Lower leg skin (tissue), 4 donors: ENCODE measurements around the gene SNRPA. TPM values are rescaled to one million over a fixed set of nuclear protein-coding genes. Genes with fewer than 3 reads are reported as not detected.
A peak's percentile ranks its signal among the peaks of the same experiment; 100 is the strongest.

Experiments
- DNase-seq, 2 donors: peaks; one replicate each; pipeline ENCODE4 v3.0.0-alpha.2; 2019; ENCODE audit warnings: low spot score in 2 of 2
- H3K4me3 ChIP-seq: fragments of 200-600 bp; sonication (generic); 2 replicates; pipeline ENCODE4 v1.5.1; 2017; ENCODE audit warnings: mild to moderate bottlenecking, low read depth; ENCODE audit not compliant: poor library complexity, severe bottlenecking
- POLR2A ChIP-seq, 2 donors: fragments of 450-650 bp; IDR thresholded peaks; one replicate each; pipeline ENCODE4 v1.6.1; 2016 to 2017; ENCODE audit warnings: antibody characterized with exemption in 2 of 2, mild to moderate bottlenecking in 1 of 2, moderate library complexity in 1 of 2
- WGBS, 2 donors: methylation state at CpG; one replicate each; pipeline ENCODE4 v1.1.5; 2018; 5-methylcytosine and 5-hydroxymethylcytosine counted together
- intact Hi-C: fragments of 100-400 bp; cut with DNase I; formaldehyde crosslinking; loops from one replicate; pipeline ENCODE4 v1.15.0; 2023; ENCODE audit warnings: low total_unique reads
- total RNA-seq, 4 donors: library from RNA; depleted of rRNA; stranded (reverse); fragments of >200 nt; gene quantifications; one replicate each; pipeline ENCODE4 v1.1.0, GENCODE V29; 2016
- TF ChIP-seq, protein P1 (sequence below), 3 donors: fragments of 450-650 bp; IDR thresholded peaks; one replicate each; pipeline ENCODE4 v1.5.1; 2016; ENCODE audit warnings: antibody characterized with exemption in 3 of 3, mild to moderate bottlenecking in 3 of 3, moderate library complexity in 2 of 3

SNRPA gene
- total RNA-seq, 4 donors from 2014 or later = 18.0 to 52.4 (median 44.9) TPM

DNA sequence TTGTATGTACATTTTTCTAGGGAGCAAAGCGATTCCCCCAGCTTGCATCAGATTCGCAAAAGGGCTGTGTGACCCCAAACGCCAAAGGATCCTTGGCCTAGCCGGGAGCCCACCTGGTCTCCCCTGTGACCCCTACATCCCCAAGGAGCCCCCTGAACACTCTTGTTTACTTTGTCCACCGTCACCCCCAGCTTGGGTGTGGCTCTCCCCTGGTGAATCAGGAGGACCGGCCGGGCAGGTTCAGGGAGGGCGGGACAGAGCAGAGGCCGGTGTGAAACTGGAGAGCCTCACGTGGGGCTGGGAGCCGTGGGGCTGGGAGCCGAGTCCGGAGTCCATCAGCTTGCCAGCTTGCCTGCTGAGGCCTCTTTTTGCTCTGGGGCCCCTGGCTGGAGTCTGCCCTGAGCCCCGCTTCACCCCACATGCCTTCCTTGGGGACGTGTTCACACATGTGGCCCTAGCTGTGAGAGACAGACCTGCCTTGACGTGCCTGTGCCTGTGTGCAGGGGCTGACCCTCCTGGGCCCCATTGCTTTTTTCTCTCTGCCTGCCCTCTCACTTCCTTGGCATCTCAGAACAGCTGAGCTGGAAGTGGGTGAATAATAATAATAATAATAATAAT, 32.1 kb upstream of the SNRPA start:
- TF ChIP-seq, protein P1, sequence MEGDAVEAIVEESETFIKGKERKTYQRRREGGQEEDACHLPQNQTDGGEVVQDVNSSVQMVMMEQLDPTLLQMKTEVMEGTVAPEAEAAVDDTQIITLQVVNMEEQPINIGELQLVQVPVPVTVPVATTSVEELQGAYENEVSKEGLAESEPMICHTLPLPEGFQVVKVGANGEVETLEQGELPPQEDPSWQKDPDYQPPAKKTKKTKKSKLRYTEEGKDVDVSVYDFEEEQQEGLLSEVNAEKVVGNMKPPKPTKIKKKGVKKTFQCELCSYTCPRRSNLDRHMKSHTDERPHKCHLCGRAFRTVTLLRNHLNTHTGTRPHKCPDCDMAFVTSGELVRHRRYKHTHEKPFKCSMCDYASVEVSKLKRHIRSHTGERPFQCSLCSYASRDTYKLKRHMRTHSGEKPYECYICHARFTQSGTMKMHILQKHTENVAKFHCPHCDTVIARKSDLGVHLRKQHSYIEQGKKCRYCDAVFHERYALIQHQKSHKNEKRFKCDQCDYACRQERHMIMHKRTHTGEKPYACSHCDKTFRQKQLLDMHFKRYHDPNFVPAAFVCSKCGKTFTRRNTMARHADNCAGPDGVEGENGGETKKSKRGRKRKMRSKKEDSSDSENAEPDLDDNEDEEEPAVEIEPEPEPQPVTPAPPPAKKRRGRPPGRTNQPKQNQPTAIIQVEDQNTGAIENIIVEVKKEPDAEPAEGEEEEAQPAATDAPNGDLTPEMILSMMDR (IDR thresholded peaks at IDR 0.05) = no peak
- no peak for TF ChIP-seq POLR2A (IDR thresholded peaks at IDR 0.05)
- peak; percentile 78 to 95 for DNase-seq
- 4 to 10% methylated on average over 13 to 16 of the region's 16 CpGs for WGBS, 2 donors
- intact Hi-C loops = no loop called here
- H3K4me3 ChIP-seq = peak overlapping the region; percentile 79

DNA sequence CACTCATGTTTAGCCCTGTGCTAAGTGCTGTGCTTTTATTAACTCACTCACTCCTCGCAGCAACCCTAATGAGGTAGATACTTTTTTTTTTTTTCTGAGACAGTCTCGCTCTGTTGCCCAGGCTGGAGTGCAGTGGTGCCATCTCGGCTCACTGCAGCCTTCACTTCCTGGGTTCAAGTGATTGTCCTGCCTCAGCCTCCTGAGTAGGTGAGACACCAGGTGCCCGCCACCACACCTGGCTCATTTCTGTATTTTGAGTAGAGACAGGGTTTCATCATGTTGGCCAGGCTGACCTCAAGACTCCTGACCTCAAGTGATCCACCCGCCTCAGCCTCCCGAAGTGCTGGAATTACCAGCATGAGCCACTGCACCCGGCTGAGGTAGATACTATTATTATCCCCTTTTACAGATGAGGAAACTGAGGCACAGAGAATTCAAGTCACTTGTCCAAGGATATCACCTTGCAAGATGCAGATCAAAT, 31.5 kb upstream of the SNRPA start:
- DNase-seq = no peak
- intact Hi-C loops = no loop called here
- 27 to 38% methylated on average over 7 of the region's 7 CpGs for WGBS, 2 donors
- peak overlapping the region; percentile 79 for H3K4me3 ChIP-seq
- TF ChIP-seq, protein P1 (IDR thresholded peaks at IDR 0.05) = no peak
- no peak for TF ChIP-seq POLR2A (IDR thresholded peaks at IDR 0.05)

DNA sequence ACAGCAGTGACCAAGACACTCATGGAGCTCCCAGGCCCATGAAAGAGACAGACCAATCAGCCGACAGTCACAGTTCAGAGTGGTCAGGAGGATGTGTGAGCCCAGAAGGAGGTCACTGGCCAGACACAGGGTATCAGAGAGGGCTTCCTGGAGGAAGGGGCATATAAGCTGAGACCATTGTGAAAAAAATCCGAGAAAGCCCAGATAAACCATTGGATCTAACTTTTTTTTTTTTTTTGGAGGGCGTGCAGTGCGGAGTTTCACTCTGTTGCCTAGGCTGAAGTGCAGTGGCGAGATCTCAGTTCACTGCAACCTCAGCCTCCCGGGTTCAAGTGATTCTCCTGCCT, 29.9 kb upstream of the SNRPA start:
- no peak overlapping the region for H3K4me3 ChIP-seq
- 93 to 94% methylated on average over 6 of the region's 6 CpGs for WGBS, 2 donors
- TF ChIP-seq, protein P1 (IDR thresholded peaks at IDR 0.05) = no peak
- TF ChIP-seq POLR2A (IDR thresholded peaks at IDR 0.05) = no peak
- intact Hi-C loops = no loop called here
- DNase-seq = no peak

DNA sequence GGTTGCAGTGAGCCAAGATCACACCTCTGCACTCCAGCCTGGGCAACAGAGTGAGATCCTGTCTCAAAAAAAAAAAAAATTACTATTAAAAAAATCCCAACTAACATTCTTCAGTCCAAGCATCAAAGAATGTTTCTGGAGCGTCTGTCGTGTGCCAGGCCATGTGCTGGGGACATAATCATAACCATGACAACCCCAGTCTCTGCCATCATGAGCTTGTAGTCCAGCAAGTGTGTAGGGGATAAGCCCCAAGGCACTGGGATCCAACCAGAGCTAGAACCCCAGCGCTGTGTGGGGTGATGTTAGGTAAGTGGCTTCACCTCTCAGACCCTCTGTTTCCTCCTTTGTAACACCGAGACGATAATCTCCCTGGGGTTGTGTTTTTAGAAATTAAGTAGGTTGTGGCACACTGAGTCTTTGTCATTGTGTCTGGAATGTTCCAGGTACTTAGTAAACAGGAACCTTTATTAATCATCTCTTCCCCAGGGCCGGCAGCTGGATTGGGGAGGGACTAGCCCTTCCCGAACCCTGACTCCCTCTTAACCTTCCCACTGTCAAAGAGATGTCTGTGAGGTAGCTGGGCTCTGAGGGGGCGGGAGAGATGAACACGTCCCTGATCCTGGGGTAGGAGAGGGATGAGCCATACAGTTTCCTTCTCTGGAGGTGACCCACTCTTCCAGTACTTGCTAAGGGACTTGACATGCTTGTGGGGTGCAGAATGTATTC, 28.9 kb upstream of the SNRPA start:
- intact Hi-C loops = no loop called here
- 43 to 61% methylated on average over 9 of the region's 9 CpGs for WGBS, 2 donors

DNA sequence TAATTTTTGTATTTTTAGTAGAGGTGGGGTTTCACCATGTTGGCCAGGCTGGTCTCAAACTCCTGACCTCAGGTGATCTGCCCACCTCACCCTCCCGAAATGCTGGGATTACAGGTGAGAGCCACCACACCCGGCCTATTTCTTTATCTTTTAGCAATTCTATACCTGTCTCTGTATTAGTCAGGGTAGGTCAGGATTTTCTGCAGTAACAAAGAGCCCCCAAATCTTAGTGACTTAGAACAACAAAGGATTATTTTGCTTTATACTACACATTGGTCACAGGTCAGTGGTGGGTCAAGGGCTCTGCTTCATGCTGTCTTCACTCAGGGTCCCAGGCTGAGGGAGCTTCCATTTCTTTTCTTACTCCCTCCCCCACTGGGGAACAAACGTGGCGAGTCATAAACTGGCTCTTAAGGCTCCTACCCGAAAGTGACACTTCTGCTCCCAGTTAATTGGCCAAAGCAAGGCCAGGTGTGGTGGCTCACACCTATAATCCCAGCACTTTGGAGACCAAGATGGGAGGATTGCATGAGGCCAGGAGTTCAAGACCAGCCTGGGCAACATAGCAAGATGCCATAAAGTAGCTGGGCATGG, 27.2 kb upstream of the SNRPA start:
- no peak overlapping the region for H3K4me3 ChIP-seq
- TF ChIP-seq, protein P1 (IDR thresholded peaks at IDR 0.05) = no peak
- TF ChIP-seq POLR2A (IDR thresholded peaks at IDR 0.05) = no peak
- WGBS, 2 donors = 88 to 91% methylated on average over 5 of the region's 5 CpGs
- DNase-seq = no peak
- intact Hi-C loops = no loop called here

More for the DNA sequence above, 28.9 kb upstream of the SNRPA start:
- DNase-seq = no peak
- TF ChIP-seq POLR2A (IDR thresholded peaks at IDR 0.05) = no peak
- TF ChIP-seq, protein P1 (IDR thresholded peaks at IDR 0.05) = no peak
- H3K4me3 ChIP-seq = no peak overlapping the region
